ENCODE measurements around the gene ANGPTL2.
"Not testable (repeated sequence)": the region's sequence is repeated elsewhere in the genome, so short reads cannot be mapped to it uniquely, and the experiment has no call there.

Gene ANGPTL2, protein sequence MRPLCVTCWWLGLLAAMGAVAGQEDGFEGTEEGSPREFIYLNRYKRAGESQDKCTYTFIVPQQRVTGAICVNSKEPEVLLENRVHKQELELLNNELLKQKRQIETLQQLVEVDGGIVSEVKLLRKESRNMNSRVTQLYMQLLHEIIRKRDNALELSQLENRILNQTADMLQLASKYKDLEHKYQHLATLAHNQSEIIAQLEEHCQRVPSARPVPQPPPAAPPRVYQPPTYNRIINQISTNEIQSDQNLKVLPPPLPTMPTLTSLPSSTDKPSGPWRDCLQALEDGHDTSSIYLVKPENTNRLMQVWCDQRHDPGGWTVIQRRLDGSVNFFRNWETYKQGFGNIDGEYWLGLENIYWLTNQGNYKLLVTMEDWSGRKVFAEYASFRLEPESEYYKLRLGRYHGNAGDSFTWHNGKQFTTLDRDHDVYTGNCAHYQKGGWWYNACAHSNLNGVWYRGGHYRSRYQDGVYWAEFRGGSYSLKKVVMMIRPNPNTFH

DNA sequence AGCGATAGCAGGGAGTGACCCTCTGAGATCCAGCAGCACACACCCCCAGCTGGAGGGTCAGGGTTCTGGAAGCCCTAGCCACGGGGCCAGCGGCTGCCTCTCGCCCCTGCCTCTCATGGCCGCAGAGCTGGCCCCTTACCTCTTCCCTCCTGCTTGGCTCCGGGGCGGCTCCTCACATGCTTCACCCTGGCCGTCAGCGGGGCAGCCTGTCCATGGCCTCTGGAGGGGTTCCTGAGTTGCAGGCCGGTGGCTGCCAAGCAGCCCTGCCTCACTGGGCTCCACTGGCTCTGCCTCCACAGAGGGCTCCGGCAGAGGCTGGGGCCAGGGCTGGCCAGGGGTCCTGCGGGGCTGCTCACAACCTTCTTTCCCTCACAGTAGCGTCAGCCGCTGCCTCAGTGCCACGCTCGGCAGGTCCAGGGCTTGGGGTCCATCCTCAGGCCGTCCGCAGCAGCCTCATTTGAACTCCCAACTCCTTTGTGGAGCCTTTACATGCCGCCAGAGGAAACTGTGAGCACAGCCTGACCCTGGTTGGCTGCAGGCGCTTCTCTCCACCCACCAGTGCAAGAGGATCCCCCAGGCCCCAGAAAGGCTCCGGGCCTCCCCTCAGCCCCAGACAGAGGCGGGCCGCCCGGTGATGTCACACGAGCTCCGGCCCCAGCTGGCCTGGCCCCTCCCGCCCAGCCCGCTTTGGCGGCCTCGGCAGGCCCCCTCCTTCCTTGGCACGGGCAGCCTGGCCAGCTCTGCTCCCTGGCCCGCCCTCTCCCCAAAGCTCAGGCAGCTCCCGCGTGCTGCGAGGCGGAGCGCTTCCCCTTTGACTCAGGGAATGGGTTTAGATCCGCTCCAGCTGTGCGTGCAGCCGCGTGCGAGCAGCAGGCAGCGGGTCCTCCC lies at the start of gene ANGPTL2:
TSS of gene ANGPTL2 (minus strand) at position 460 of the 888 bp plus-strand sequence. CDS start 13,904 bp downstream, outside the sequence.
- FAIRE-seq, result no peak

DNA sequence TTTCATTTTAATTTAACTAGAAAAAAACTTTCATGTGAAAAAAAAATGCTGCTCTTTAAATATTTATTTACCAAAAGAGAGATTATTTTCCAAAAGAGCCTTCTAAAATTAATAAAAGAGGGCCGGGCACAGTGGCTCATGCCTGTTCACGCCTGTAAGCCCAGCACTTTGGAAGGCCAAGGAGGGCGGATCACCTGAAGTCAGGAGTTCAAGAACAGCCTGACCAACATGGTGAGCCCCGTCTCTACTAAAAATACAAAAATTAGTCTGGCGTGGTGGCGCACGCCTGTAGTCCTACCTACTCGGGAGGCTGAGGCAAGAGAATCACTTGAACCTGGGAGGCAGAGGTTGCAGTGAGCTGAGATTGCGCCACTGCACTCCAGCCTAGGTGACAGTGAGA lies 48.9 kb upstream of the ANGPTL2 start:
- FAIRE-seq, result not testable (repeated sequence)

DNA sequence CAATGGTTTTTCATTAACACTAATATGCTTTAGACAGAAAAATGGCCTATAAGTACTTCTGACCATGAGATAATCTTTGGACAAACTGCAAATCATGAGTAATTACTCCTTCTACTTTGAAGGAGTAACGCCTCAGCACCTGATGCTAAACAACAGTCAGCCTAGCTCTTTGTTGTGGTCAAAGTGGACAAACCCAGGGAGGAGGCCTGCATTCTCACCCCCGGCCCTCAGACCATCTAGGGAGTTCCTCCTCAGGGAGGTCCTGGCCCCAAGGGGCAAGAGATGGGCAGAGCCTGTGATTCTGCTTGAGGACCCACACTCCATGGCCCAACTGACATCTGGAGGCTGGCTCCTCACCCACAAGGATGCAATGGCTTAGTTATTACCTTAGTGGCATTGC lies 48.2 kb upstream of the ANGPTL2 start:
- no peak for FAIRE-seq

DNA sequence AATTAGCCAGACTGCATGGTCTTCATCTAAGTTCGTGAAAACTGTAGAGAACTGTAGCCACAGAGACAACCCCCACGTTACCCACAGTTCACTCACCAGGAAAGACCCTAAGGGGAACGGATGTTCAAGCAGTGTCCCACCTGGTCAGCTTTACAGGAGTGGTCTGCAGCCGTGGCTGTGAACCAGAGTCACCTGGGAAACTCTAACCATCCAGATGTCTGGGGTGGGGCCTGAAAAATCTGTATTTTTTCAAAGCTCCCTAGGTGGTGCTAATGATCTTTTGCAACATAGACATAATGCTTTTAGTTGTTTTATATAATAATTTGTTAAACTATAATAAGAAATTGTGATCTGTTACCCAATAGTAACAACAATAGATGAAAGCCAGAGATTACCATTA lies 47.7 kb upstream of the ANGPTL2 start:
- no peak for FAIRE-seq

DNA sequence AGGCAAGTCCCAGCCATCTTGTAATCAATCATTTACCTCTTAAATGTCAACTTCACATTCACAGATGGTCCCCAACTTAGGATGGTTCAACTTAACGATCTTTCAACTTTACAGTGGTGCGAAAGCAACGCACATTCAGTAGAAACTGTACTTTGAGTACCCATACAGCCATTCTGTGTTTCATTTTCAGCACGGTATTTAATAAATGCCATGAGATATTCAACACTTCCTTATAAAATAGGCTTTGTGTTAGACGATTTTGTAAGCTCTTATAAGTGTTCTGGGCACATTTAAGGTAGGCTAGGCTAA lies 47.1 kb upstream of the ANGPTL2 start:
- FAIRE-seq, result no peak

DNA sequence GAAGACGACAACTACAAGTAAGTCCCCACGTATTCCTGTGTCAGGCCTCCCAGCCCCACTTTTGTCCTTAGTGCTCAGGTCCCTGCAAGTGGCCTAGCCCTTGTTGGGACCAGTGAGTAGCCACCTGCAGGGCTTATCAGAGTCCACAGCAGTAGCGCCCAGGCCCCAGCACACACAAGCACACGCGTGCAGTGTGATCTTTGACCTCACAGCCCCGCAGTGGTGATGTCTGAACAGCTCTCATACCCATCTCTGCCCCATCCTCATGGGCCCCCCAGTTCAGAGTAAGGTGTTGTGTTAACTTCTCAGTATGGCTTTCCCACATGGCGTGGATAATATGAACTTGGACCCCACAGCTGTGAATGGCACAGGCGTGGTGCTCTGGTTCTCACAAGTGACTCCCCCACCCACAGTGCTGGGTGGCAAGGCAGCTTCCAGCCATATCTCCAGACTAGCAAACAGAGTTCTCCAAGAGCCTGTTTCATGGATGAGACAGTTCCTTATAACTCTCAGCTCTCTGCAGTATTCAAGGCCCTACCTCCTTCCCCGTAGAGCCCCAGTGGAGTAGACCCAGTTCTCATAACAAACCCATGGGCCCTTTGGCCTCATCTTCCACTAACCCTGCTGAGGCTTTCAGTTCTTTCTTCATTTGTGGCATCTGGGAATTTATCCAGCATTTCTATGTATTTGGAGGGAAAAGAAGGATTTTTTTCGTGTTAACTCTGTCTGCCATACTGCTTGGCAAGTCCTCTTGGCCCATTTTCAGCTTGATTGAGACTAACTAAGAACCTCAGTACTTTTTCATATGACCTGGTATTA lies 46.5 kb upstream of the ANGPTL2 start:
- no peak for FAIRE-seq

DNA sequence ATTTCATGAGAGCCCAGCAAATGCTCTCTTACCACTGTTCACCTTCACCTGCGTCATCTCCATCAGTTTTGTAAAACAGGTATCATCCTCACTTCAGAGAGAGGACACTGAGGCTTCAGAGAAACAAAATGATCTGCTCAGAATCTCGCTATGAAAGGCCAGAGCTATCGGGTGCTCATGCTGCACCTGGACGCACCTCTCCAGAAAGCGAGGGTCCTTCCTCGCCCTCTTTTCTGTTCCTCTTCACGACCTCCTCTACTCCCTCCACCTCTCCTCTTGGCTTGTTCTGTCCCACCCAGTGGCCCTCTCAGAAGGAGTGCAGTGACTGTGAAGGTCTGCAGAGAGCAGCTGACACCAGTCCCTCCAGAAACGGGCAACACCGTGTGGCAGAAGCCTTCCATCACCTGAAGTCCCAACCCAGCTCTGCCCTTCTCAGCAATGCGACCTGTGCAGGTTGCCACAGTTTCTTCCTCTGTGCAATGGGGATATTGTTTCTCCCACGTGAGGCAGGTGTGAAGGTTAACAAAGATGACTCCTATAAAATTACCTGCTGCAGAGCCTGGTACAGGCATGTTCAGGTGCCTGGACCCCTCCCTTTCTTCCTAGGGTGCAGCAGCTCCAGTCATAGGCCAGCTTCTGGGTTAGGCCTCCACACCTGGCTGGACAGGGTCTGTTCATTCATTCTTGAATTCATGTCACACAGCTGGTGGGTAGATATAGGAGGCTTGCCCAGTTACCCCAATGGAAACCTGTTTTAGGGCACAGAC lies 45.3 kb upstream of the ANGPTL2 start:
- no peak for FAIRE-seq

DNA sequence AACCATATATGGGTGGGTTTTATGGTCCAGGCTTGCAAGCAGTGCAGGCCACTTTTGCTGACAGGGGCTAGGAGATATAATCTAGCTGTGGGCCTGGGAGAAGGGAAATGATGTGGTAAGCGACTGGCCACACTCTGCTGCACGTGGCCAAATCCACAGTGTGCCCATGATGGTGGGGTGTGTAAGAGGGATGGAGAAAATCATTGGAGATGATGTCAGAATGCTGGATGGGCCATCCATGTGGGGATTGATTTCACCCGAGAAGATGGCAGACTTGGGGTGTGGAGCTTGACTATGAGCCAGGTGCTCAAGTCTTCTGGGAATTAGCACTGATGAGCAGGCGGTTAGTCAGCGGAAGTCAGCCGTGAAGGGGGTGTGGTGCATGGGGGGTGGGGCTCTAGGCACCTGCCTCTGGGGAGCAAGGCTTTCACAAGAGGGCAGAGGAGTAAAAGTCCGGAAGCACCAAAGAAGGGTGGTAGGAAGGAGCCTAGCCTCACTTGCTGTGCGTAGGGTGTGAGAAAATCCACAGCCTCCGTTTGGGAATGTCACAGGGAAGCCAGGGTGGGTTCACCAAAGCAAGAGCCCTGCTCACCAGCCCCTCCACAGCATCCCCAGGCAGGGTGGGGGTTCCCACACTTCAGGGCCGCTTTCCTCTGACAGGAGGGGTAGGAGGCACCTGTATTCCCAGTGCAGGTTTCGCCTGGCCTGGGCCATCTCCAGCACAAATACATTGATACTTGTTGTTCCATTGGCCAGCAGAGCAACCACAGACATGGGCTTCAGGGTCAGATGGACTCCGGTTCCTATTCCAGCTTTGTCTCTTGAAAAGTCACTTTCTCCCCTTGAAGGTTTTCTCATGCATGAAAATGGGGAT lies 44.5 kb upstream of the ANGPTL2 start:
- FAIRE-seq, result no peak

DNA sequence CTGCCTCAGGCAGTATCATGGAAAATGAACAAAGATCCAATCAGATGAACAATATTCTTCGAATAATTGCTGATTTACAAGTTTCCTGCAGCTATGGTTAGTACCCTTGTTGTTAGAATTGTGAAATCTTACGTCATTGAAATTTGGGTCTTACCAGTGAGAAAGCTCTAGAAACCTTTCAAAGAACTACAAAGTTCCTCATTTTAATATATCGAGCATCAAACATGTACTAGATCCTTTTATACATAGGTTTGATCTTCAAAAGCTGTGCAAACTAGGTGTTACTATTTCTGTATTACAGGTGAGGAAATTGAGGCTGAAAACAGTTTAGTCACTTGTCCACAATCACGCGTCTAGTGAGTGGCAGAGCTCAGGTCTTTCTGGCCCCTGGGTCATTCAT lies 43.7 kb upstream of the ANGPTL2 start:
- no peak for FAIRE-seq

DNA sequence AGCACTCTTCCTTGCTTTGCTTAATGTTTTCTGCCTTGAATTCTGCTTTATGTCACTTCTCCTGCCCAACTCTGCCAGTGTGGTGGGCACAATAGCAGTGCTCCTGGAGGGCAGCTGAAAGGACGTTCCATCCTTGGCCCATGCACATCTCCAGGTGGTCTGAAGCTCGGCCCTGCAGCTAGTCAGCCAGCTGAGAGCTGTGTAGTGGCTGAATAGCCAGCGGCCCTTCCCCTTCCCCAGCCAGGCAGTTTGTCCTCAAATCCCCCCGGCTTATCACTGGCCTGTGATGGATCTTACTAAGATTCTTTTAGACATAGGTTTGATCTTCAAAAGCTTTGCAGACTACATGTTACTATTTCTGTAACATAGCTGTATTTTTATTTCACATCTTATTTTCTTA lies 42.7 kb upstream of the ANGPTL2 start:
- no peak for FAIRE-seq

DNA sequence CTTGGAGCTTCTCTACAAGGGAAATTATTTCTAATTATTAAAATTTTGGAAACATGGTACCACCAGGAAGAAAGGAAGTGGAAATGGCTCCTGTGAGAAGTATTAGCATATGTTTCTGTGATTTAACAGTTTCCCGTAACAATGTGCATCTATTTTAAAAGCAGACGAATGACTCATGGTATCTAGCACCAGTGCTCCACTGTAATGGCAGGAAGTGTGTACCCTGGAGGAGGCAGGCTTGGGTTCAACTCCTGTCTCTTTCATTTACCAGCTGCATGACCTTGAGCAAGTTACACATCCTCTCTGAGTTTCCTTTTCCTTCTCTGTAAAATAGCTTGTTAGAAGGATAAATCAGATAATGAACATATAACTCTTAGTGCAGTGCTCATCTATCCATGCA lies 41.0 kb upstream of the ANGPTL2 start:
- no peak for FAIRE-seq

DNA sequence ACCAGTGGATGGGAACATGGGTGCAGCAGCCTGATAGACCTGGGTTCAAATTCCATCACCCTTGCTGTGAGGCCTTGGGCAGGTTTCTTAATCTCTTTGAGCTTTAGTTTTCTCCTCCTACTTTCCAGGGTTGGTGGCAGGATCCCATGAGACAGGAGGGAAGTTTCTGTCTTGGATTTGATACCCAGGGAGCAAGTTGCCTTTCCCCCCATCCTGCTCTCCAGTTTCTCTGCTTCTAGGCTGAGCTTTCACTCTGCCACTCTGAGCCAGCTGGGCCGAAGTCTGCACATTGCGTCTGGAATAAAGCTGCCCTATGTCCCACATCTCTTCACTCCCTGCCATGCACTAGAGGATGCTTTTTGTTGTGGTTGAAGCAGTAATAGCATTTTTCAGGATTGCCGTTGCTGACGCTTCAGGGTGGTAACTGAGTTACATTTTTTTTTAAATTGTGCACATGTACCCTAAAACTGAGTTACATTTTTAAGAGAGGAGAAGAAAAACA lies 40.5 kb upstream of the ANGPTL2 start:
- FAIRE-seq, result no peak

DNA sequence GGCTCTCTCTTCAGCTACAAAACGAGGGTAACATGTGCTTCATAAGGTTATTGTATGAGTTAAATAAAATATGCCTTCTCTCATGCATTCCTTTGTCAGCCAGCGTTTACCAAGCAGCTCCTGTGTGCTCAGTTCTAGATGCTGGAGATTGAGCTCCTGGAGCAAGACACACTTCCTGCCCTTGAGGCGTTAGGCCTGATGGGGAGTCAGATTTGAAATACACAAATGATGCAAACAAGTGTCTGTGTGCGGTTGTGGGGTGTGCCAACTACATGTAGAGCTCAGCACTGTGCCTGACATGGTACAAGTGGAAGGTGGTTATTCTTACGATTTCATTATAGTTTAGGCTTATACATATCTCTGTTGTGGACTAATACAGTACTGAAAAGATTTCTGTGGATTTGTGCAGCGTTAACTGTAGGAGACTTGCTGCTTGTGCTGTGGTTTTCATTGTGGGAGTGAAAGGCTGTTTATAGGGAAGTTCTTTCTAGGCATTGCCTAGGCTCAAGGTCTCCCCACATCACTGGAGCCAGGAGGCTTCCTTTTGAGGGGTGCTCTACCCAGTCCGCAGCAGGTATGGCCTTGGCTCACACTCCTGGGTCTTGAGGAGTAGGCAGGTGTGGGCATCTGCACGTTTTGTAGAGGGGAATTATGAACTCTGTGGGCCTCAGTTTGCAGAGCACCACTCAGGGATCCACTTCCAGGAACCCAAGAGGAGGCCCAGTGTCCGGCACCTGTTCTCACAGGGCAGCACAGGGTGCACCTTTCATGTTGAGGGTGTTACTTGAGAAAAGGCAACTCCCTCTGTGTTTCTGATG lies 39.8 kb upstream of the ANGPTL2 start:
- FAIRE-seq, result no peak

DNA sequence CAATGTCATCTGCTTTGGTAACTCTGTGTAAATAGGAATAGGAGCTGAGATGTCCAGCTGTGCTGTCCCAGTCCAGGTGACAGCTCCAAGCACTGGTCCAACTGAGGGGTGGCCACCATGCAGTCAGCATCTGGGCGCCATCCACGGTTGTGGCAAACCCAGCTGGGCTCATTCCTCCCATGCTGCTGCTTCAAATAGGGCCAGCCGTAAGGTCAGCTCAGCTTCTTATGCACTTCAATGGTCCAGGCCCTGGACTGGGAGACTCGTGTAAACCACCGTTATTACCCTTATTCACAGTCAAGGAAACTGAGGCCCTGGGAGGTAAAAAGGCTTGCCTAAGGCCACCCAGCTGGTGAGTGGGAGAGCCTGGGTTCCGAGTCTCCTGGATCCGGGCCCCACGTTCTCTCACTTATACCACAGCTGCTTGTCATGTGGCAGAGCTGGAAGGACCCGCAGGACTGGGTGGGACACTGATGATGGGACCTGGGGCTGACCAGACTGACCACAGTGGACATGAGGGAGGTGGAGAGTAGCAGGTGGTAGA lies 38.7 kb upstream of the ANGPTL2 start:
- no peak for FAIRE-seq

DNA sequence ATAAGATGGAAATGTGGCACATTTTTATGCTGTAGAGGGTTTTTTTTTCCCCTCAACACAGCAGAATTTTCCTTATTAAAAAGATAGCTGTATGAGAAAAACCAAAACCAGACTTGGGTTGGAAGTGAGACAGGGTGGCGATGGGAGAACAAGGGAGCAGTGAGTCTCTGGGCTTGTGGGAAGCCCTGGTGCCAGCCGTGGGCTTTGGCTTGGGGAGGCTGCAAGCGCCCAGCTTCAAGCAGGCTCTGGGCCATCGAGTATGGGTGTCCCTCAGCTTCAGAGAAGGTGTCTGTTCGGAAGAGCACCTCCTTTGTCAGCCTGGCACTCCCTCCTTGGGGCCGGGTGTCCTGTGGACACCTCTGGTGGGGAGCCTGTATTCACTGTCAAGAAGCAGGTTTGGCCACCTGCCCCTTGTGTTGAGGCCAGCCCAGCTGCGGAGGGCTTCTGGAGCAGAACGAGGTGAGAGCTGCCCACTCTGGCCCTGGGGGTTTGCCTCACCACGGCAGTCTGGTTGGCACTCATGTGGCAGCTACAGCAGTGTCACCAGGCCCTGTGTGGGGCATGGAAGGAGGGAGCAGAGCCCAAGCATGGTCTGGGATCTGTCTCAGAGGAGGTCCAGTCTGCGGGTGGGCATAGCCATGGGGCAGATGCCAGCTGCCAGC lies 37.6 kb upstream of the ANGPTL2 start:
- no peak for FAIRE-seq

DNA sequence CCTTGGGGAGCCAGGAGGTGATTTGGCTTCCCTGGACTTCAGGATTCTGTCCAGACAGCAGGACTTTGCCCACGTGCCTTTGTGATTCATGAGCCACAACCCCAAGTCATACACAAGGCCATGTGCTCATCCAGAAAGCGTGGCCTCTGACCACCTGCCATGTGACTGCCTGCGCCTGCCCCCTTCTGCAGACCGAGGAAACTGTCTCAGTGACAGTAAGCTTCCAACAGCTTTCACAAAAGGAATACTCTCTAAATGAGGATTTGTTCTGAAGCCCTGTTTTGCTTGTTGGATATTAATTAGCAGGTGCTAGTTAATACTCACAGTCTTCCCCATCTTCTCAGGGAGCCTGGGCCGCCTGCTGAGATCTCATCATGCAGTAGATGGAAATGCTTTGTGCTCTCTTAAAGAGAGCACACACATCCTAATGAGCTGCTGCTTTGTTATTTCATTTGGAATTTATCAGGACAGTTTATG lies 36.9 kb upstream of the ANGPTL2 start:
- no peak for FAIRE-seq

DNA sequence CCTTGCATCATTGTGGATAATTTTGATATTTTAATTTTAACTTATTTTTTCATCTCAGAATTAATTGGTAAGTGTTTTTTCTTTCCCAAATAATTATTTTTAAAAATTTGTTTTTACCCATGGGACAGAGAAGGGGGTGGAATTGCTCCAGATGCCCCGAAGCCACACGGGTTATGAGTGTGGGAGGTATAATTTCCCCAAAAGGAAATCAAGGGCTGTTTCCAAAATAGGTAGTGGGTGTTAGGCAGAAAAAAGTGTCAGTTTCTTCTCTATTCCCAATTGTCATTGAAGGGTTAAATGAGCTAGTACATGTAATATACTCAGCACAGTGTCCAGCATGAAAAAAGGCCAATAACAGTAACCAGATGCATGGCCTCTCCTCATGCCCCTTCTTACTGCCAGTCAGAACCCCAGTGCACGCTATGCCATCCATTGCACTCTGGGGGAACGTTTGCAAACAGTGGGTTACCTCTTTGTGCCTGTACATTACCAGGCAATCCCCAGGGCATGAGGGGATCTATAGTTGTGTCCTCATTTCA lies 36.4 kb upstream of the ANGPTL2 start:
- no peak for FAIRE-seq

DNA sequence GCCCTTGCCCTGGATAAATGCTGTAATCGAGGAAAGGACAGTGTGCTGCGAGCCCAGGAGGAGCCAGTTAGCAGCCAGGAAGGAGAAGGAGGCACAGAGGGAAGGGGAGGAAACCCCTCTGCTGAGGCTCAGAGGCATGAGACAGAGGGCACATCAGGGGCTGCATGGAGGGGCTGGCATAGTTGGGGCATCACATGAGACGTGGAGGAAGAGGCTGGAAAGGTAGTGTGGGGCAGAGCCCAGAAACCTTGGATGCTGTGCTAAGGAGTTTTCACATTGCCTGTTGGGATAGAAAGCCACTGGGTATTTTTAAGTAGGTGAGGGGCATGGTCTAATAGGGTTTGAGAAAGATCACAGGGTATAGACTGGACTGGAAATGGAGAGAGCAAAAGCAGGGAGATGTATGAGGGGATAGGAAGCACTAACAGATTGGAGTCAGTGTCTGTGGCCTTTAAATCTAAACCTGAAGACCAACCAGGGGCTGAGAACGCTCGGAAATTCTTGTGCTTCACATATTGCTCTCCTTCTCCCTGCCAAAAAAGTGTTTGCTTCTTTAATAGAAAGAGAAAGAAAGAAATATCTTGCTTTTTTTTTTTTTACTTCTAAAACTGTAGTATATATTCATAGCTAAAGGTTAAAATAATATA lies 33.0 kb upstream of the ANGPTL2 start:
- FAIRE-seq, result no peak
